AG04450 (cell line): ENCODE results near the gene SLC30A7. TPM values are rescaled to one million over a fixed set of nuclear protein-coding genes. Genes with fewer than 3 reads are reported as not detected.
"Not testable (repeated sequence)": the region's sequence is repeated elsewhere in the genome, so short reads cannot be mapped to it uniquely, and the experiment has no call there.

Source experiments
- CTCF ChIA-PET: fragments of 300-600, 350-600 bp; formaldehyde crosslinking; extraction: SDS; loops from one replicate; lab custom pipeline; 2022; ENCODE audit warnings: antibody characterized with exemption, inconsistent platforms; lab: Charles Lee
- POLR2A ChIA-PET: fragments of 350-600 bp; formaldehyde crosslinking; extraction: SDS; loops from one replicate; lab custom pipeline; 2021; ENCODE audit warnings: antibody characterized with exemption, inconsistent platforms; lab: Yijun Ruan, JAX
- DNase-seq: peaks from one replicate; pipeline ENCODE4 v3.0.0-alpha.2; 2011; ENCODE audit warnings: low read depth, low spot score
- H3K27ac ChIP-seq: one replicate; pipeline ENCODE4 v1.5.1; 2012; ENCODE audit warnings: low read depth, low read length, control low read depth
- H3K27me3 ChIP-seq: one replicate; pipeline ENCODE4 v1.6.0; 2012; ENCODE audit warnings: low read length; ENCODE audit not compliant: control insufficient read depth, insufficient read depth
- H3K4me3 ChIP-seq: 2 replicates; pipeline ENCODE4 v1.5.1; 2011; ENCODE audit warnings: mild to moderate bottlenecking, low read depth, low read length, control low read depth
- H3K9me3 ChIP-seq: 2 replicates; pipeline ENCODE4 v1.5.1; 2012; ENCODE audit warnings: low read length; ENCODE audit not compliant: control insufficient read depth, insufficient read depth
- polyA plus RNA-seq: library from polyadenylated mRNA; depleted of rRNA; stranded (reverse); fragments of >200 nt; gene quantifications from 2 replicates; pipeline ENCODE4 v1.2.3, GENCODE V29; 2011
- TF ChIP-seq, protein P1 (sequence below): IDR thresholded peaks from 2 replicates; pipeline ENCODE4 v1.5.1; 2011; ENCODE audit warnings: low read depth, low read length, control low read depth, inconsistent platforms

The SLC30A7 gene
- polyA plus RNA-seq, 1 experiment: 15.1 TPM

DNA sequence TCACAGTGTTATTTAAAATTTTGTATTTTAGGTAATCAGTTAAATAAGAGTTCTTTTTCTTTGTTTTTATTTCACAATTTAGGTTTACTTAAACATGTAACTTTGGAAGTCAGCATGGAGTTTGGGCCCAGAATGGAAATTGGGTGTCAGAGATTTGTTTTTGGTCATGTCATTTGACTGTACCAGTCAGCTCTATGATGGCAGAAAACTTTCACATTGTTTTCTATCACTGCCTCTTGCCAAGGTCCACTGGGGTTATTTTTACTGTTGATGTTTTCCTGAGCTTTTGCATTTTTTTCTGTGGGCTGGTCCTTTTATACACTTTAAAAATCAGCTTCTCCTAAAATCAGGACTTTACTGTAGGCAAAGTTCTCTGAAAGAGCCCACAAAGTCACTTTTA is 54.4 kb downstream of the SLC30A7 start:
- ChIA-PET CTCF (interaction anchor here (1.5 to 1.6 kb wide), 2 partner anchors 288 to 338 kb away, joined by 5 to 8 read pairs; no protein-coding TSS in a partner anchor), POLR2A (interaction anchor here (0.6 kb wide), 1 partner anchor 26 kb away, joined by 5 read pairs; no protein-coding TSS in a partner anchor)
- Histone ChIP-seq H3K4me3 (no peak overlapping the region), H3K27me3 (no peaks in the 10 kb centered on the region), H3K27ac (no peak overlapping the region), H3K9me3 (no peaks in the 10 kb centered on the region)
- DNase-seq: no peak
- TF ChIP-seq, protein P1, sequence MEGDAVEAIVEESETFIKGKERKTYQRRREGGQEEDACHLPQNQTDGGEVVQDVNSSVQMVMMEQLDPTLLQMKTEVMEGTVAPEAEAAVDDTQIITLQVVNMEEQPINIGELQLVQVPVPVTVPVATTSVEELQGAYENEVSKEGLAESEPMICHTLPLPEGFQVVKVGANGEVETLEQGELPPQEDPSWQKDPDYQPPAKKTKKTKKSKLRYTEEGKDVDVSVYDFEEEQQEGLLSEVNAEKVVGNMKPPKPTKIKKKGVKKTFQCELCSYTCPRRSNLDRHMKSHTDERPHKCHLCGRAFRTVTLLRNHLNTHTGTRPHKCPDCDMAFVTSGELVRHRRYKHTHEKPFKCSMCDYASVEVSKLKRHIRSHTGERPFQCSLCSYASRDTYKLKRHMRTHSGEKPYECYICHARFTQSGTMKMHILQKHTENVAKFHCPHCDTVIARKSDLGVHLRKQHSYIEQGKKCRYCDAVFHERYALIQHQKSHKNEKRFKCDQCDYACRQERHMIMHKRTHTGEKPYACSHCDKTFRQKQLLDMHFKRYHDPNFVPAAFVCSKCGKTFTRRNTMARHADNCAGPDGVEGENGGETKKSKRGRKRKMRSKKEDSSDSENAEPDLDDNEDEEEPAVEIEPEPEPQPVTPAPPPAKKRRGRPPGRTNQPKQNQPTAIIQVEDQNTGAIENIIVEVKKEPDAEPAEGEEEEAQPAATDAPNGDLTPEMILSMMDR: no peak

DNA sequence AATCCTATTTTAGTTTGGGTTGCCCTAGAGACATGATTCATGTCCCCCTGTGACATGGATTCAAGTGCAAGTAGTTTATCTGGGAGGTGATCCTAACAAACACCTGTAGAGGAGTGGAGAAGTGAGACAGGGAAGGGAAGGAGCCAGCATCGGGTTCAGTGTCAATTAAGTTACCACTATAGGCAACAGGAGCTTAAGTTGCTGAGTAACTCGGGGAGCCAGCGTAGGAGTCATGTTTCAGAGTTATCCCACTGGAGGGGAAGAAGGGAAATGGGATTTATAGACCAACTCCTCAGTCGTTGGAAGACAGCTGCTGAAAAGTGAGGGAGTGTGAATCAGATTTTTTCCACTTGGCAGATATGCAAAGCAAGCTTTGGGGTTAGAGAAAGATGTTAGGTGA is 54.9 kb downstream of the SLC30A7 start:
- ChIA-PET POLR2A (interaction anchor here (0.6 kb wide), 1 partner anchor 25 kb away, joined by 5 read pairs; no protein-coding TSS in a partner anchor), CTCF (interaction anchor here (1.5 to 1.6 kb wide), 2 partner anchors 288 to 338 kb away, joined by 5 to 8 read pairs; no protein-coding TSS in a partner anchor)
- Histone ChIP-seq H3K27me3 (no peaks in the 10 kb centered on the region), H3K27ac (peak overlapping the region; percentile 43), H3K9me3 (no peaks in the 10 kb centered on the region), H3K4me3 (peak overlapping the region; percentile 3)
- TF ChIP-seq, protein P1: no peak
- DNase-seq: peak; percentile 48

DNA sequence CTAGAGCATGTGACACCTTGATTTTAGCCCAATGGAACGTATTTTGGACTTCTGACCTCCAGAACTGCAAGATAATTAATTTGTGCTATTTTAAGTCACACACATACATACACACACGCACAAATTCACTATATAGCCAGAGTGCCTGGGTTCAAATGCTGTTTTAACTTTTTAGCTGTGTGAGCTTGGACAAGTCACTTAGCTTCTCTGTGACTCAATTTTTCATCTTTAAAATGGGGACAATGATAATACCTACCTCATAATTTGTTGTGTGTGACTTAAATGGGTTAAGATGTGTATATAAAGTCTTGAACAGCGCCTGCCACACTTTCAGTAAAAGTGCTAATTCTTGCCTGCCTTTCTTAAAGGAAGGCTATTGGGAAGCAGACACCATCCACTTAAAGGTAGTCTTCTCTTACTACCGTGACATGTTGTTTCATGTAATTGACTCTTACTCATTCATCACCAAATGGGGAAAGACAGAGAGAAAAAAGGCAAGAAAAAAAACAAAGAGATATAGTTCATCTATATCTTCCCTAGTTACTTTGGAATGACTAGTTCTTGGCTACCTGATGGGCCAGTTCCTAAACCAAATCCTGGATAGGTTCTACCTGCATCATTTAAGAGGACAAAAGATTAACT is 56.3 kb downstream of the SLC30A7 start:
- H3K27ac ChIP-seq: no peak overlapping the region
- H3K27me3 ChIP-seq: no peaks in the 10 kb centered on the region
- POLR2A ChIA-PET: no interaction called here
- CTCF ChIA-PET: no interaction called here
- H3K4me3 ChIP-seq: no peak overlapping the region
- no peak for DNase-seq
- H3K9me3 ChIP-seq: no peaks in the 10 kb centered on the region
- TF ChIP-seq, protein P1: no peak

DNA sequence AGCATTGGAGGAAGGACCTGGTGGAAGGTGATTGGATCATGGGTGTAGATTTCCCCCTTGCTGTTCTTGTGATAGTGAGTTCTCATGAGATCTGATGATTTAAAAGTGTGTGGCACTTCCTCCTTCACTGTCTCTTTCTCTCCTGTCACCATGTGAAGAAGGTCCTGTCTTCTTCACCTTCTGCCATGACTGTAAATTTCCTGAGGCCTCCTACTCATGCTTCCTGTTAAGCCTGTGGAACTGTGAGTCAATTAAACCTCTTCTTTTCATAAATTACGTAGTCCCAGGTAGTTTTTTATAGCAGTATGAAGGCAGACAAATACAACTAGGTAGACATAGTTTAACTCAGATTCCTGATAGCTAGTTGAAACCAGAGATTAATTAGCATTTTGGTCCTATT is 57.1 kb downstream of the SLC30A7 start:
- POLR2A ChIA-PET, H3K4me3 ChIP-seq, H3K9me3 ChIP-seq, H3K27me3 ChIP-seq, H3K27ac ChIP-seq, DNase-seq, CTCF ChIA-PET: not testable (repeated sequence)

DNA sequence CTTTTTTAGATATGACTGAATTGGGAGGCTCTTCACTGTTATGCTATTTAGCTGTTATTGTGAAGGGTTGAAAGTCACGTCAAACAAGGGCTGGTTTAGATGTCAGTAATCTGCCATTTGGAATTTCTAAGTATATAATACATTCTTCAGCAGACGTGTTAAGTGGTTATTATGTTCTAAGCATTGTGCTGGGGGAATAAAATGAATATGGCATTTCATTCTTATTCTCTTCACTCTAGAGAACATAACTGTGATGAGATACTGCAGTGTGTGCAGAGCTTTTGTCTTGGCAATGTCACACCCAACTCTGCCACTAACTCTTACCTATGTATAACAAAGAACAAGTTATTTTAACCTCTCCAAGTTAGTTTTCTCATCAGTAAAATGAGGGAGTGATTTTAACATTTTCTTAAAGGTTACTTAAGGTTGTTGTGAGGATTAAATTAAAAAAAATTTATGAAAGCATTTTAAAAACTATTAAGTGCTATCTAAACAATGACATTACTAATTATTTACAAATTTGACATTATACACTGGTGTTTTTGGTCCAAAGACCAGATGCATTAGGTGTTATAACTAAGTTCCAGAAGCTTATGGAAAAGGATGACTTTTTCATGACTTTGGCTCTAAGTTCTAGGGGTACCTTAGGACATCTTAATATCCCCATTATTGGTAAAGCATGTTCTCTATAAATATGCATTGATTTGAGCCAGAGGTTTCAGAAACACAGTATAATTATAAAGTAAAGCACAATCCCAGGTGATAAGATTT is 58.3 kb downstream of the SLC30A7 start:
- ChIA-PET POLR2A (no interaction called here), CTCF (interaction anchor here (0.6 kb wide), 1 partner anchor 567 kb away, joined by 4 read pairs; no protein-coding TSS in a partner anchor)
- Histone ChIP-seq H3K4me3 (no peak overlapping the region), H3K27me3 (no peaks in the 10 kb centered on the region), H3K9me3 (no peaks in the 10 kb centered on the region), H3K27ac (no peak overlapping the region)
- DNase-seq: no peak
- TF ChIP-seq, protein P1: no peak
